NOMO-1 (cell line): Measurements from ENCODE around the gene EPHA5.

ENCODE experiments used
- DNase-seq, 2 experiments: peaks; one replicate each; lab custom pipeline; 2025; ENCODE audit not compliant: unreplicated experiment in 2 of 2; lab: John Stamatoyannopoulos, UW

The EPHA5 gene

DNA sequence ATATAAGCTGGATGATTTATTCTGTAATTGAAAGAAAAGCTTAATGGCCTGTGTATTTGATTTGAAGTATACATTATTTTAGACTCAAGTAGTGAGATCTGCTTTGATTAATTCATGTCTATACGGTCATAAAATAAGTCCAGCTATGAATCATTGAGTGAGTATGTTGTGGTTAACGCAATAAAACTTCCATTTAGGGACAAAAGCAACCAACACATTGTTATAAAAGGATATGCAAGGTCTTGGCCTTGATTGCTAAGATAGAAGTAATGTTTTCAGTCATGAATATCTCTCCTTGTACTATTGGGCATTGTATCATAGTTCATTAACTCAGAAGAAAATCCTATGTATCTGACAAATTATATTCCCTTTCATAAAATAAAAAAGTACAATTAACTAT, 162.1 kb downstream of the EPHA5 start:
- no peak for DNase-seq

DNA sequence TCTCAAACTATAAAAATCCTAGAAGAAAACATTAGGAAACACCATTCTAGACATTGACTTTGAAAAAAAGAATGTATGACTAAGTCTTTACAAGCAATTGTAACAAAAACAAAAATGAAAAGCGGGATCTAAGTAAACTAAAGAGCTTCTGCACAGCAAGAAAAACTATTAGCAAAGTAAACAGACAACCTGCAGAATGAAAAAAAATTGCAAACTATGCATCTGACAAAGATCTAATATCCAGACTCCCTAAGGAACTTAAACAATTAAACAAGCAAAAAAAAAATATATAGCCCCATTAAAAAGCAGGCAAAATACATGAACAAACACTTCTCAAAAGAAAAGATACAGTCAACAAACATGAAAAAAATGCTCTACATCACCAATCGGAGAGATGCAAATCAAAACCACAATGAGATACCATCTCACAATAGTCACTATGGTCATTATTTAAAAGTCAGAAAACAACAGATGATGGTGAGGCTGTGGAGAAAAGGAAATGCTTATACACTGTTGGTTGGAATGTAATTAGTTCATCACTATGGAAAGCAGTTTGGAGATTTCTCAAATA, 168.1 kb downstream of the EPHA5 start:
- DNase-seq: no peak

DNA sequence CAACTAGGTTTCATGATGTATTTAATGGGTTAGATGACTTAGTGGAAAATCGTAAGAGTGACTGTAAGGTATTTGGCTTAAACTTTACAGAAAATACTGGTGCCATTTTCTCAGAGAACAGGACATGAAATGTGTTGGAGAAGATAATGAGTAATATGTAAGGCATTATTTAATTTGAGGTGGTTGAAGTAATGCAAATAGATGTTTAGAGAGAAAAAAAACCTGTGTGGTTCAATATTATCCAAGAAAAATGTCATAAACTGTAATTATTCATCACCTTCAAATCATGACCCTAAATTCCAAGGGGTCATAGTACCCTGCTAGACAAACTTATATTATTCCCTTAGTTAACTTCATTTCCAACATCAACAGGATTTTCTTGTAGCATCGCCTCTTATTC, 171.7 kb downstream of the EPHA5 start:
- DNase-seq: no peak

DNA sequence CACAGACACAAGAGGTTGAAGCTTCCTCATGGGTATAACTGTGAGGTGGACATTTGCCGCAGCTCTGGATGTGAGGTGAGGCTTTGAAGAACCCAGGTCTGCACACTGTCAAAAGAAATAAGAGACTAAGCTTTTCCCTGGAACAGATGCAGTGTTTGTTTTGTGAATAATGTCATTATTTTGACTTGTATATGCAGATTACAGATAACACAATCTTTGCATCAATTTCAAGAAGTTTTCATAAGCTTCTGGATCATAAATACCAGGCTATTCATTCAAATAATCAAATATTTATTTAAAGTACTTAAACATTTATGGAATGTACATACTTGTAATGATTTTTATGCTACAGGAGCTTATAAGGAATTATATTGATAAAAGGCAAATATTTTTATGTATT, 174.8 kb downstream of the EPHA5 start:
- DNase-seq: no peak

- DNase-seq: no peak
Measured at GRCh38 chr4:65482410-65482809, 187.9 kb downstream of the EPHA5 start.

GRCh38 chr4:65472531-65472930, 197.8 kb downstream of the EPHA5 start:
- DNase-seq: no peak

GRCh38 chr4:65467068-65467680, 203.1 kb downstream of the EPHA5 start:
- DNase-seq: no peak

DNA sequence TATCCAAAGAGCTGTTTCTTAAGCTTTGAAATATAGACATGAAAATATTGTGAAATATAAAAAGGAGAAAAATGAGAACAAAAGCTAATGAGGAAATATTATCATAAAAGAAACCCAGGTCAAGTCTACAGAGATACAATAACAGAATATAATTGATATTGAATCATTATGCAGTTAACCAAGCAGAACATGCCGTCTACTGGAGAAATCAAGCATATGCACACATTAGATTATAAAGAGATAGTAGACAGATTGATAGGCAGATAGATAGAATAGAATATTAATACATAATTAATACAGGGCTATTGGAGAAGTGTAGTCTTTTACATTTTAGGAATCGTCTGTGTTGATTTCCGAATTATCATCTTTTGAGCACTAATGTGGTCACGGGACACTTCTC, 208.5 kb downstream of the EPHA5 start:
- no peak for DNase-seq

GRCh38 chr4:65457011-65457410, 213.3 kb downstream of the EPHA5 start:
- no peak for DNase-seq

GRCh38 chr4:65456579-65456978, 213.7 kb downstream of the EPHA5 start:
- no peak for DNase-seq

- no peak for DNase-seq
Measured at GRCh38 chr4:65453398-65453797, 216.9 kb downstream of the EPHA5 start.

GRCh38 chr4:65450899-65451298, 219.4 kb downstream of the EPHA5 start:
- no peak for DNase-seq

GRCh38 chr4:65437102-65437501, 233.2 kb downstream of the EPHA5 start:
- DNase-seq: no peak

DNA sequence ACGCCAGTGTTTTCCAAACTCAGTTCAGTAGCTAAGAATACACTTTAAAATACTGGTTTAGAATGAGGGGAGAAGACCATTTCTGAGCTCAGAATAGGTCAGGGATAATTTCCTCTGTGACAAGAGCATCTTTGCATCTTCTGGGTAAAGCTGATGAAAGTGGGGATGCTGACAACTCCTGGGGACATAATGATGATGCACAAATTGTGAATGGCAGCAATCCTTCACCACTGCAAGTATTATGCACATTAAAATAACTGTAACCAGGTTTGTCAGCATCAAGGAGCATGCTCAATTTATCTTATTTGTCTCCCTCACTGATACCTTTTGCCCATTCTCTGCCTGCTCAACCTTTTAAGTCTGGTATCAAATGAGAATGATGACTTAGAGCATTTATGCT, 248.2 kb downstream of the EPHA5 start:
- no peak for DNase-seq

DNA sequence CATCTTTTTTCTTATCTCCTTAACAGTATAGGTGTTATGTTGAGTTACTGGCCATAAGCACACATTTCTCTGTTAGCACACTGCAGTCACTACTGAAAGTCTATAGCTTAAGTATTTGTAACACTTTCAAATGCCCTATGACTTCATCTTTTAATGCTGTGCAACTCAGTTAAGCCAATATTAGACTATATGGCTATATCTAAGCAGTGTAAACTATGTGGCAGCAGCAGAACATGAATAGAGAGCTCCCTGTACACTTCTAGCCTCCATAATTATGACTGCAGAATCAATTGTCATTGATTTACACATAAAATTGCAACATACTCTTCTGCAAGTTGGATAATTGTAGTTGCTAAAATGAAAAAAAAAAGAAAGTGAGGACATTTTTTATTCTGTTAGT, 250.3 kb downstream of the EPHA5 start:
- DNase-seq: no peak

GRCh38 chr4:65416891-65417290, 253.4 kb downstream of the EPHA5 start:
- no peak for DNase-seq

DNA sequence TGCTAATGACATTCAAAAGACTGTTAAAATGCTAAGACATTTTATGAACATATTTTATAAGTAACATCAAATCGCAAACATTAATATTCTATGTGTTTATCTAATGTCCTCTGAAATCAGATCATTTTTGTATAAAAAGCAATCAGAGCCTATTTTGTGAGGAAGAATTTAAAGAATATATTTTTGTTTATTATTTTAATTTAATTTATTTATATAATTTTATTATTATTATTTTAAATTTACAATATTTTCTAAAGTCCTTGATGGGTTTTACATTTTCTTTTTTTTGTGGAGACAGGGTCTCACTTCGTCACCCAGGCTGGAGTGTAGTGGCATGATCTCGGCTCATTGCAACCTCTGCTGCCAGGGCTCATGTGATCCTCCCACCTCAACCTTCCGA, 262.8 kb downstream of the EPHA5 start:
- no peak for DNase-seq

GRCh38 chr4:65401083-65401482, 269.2 kb downstream of the EPHA5 start:
- DNase-seq: no peak

DNA sequence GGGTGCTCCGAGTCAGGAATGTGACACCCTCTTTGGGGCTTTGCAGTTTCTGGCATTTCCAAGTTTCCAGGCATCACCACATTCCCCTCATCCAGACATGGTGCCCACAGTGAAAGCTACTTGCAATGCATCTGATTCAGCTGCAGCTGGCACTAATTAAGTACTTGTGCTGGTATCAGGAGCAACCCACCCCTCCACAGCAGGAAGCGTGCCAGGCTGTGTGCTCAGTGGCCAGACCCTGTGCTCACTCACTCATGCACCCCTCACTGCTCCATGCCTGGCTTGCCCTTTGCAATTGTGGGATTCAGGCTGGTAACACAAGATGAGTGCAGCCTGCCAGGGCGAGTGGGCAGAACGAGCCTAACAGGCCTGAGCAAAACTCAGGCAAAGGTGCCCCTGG, 271.2 kb downstream of the EPHA5 start:
- DNase-seq: no peak

- DNase-seq: no peak
Measured at GRCh38 chr4:65393078-65393477, 277.2 kb downstream of the EPHA5 start.

DNA sequence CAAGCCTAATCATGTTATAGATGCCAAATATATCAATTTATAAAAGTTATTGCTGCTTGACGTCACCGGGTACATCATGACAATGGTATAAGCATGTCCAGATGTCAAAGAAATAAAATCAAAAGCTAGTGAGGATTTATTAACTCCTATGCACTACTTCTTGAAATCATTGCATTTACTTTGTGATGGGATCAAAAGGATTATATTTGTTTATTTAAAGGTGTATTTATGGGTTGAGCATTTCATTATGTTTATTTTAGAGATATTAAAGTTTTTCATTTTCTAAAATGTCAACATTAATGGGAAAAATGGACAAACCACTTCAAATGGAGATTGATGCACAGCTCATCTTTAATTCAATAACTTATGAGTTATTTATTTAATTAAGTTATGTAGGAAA, 277.8 kb downstream of the EPHA5 start:
- no peak for DNase-seq

- DNase-seq: no peak
Measured at GRCh38 chr4:65391814-65392213, 278.5 kb downstream of the EPHA5 start.

DNA sequence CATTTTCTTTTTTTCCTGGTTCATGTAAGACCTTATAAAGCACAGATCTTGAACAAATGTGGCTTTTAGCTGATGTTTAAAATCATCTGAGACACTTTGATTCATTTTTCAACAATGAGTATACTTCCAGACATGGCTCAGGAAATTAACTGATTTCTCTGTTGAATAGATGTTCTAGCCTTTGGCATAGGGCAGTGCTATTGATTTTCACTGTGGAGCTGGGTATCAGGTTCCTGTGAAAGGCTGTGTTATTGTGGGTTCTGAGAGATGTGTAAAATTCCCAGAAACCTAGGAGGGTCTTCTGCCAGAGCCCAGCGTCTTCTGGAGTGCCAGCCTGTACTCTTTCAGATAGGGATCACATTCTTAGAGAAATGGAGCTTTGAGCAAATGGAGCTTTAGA, 278.9 kb downstream of the EPHA5 start:
- no peak for DNase-seq
